Activated CD8-positive, alpha-beta memory T cell treated with anti-CD3 and anti-CD28 coated beads, Interleukin-2, amount 50 U/mL, for 1 hour (primary cell): Measurements from ENCODE around the gene VPS16.

Experiments used
- DNase-seq: peaks from one replicate; pipeline ENCODE4 v3.0.0-alpha.2; 2020; ENCODE audit errors: extremely low read depth

Gene VPS16

GRCh38 chr20:2834401-2835110 is 6.0 kb upstream of the VPS16 start:
- DNase-seq, result no peak

DNA sequence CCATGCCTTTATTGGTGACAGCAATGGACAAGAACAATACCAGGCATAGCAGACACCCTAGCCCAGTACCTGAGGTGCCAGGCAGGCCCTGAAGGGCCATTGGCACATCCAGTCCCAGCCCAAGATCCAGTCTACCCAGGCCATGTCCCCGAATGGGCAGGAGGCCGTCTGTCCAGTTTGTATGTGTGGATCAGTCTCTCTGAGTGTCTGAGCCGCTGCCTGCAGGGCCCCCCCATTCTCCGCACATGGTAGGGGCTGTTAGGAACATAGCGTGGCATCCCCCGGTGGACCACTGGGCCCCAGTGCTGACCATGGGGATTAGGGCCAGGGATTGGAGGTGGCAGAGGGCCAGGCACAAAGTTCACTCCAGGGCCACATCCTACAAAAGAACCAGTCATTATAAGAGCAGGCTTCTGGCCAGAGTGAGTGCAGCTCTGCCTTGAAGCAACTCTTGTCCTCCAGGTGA is 5.2 kb upstream of the VPS16 start:
- DNase-seq, result no peak

DNA sequence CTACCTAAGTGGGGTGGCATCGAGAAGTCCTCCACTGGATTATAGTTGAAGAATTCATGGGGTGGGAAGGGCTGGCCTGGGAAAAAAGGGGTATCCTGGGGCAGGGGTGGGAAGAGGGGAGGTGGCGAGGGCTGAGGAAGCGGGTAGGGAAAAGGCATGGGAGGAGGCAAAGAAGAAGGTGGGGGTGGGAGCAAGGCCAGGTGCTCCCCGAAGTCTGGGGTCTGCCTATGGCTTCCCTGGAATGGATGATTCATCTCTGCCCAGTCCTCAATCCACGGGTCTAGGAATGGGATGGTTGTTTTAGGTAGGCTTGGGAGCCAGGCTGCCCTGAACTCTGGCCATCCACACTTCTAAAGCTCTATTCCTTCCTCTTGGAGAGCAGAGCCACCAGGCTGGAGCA is 4.5 kb upstream of the VPS16 start:
- no peak for DNase-seq

GRCh38 chr20:2837221-2837960 is 3.2 kb upstream of the VPS16 start:
- no peak for DNase-seq

DNA sequence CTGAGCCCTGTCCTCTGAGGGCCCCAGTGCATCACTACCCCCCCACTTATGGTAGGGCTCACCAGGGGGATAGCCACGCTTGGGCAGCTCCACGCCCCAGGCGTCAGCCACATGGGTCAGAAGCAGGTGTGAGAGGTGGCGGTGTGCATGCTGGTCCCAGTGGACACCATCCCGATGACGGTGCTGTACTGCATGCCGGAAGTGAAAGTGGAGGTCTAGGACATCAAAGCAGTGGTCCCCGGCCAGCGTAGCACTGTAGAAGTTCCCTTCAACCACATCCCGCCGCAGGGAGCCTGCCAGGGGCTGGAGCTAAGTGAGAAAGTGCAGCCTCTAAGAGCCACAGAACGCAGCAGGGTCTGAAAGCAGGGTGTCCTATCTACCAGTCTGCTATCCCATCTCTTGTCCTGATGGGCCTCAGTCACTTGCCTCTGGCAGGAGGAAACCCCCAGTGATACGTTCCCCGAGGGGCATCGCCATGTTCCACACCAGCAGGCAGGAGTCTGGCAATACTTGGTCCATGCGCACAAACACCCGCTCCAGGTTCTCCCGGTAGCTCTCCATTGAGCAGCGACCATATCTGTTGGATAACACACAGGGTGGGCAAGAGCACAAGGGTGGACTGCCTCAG is 2.3 kb upstream of the VPS16 start:
- no peak for DNase-seq

DNA sequence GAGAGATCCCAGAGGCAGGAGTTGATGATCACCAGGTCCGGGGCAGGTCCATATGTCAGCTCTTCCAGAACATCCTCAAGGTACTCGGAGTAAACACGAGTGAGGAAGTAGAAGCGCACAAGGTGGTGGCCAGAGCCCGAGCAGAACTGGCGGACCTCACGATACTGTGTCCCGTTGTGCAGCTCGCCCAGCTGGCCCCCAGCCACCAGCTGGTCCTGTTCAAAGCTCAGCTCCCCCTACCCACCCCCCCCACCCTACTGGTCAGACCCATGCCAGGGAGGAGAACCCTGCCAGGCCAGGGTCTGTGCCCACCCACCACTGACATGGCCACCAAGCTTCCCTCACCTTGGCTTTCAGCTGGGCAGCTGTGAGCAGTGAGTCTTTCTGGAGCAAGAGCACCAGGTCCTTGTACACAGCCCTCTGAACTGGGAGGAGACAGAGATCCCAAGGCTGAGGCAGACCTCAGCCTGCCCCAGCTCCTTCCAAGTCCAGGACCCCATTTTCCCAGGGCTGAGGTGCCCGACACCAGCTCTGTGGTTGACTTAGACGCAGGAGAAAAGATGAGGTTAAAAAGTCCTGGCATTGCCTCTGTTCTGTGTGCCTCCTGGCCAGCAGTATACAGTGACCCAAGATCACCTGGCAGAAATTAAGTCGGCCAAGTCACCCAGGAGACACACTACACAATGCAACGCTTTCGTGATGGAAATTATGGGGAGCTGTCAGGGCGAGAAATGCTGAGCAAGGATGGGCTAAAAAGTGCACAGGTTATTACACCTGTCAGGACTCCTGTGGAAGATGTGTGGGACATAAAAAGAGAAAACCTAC is 1.5 kb upstream of the VPS16 start:
- DNase-seq, result no peak

DNA sequence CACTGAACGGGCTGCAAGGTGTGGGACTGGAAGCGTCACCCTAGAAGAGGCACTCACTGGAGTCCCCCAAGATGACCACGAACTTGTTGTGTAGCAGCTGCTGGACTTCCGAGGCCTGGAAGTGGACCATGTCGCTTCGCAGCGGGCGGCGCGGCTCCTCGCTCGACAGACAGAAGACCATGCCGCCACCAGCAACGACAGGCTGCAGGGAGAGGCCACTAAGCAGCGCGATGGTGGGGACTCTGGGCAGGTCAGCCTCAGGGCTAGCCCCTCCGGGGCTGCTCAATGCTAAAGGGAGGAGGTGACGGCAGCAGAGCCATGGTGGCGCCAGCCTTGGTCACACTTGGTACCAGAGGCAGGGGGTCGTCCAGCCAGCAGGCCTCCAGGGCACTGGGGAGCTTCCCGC is 810 bp upstream of the VPS16 start:
- DNase-seq, result no peak

- DNase-seq, result no peak
These were observed 504 bp downstream of the VPS16 start for GRCh38 chr20:2840967-2841531.

- DNase-seq, result no peak
These were observed 5.1 kb downstream of the VPS16 start for GRCh38 chr20:2845607-2846006.

- DNase-seq, result no peak
These were observed 6.2 kb downstream of the VPS16 start for GRCh38 chr20:2846698-2847097.

- no peak for DNase-seq
These were observed 7.3 kb downstream of the VPS16 start for GRCh38 chr20:2847802-2848201.

DNA sequence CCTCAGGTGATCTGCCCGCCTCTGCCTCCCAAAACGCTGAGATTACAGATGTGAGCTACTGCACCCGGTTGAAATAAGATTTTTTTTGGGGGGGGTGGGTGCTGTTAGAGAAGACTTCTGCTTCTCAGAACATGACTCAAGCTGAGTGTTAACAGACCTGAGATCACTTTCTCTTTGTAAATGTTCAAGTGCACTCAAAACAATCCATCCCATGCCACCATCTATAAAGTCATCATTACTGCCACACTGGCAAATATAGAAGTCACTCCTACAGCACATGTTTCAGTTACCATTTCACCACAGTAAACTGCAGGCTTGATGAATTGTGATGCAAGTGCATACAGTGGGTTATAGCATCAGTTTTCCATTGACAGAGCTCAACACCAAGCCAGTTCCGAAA is 9.0 kb downstream of the VPS16 start:
- no peak for DNase-seq

GRCh38 chr20:2851086-2851485 is 10.5 kb downstream of the VPS16 start:
- no peak for DNase-seq

GRCh38 chr20:2858591-2858990 is 18.0 kb downstream of the VPS16 start:
- no peak for DNase-seq

DNA sequence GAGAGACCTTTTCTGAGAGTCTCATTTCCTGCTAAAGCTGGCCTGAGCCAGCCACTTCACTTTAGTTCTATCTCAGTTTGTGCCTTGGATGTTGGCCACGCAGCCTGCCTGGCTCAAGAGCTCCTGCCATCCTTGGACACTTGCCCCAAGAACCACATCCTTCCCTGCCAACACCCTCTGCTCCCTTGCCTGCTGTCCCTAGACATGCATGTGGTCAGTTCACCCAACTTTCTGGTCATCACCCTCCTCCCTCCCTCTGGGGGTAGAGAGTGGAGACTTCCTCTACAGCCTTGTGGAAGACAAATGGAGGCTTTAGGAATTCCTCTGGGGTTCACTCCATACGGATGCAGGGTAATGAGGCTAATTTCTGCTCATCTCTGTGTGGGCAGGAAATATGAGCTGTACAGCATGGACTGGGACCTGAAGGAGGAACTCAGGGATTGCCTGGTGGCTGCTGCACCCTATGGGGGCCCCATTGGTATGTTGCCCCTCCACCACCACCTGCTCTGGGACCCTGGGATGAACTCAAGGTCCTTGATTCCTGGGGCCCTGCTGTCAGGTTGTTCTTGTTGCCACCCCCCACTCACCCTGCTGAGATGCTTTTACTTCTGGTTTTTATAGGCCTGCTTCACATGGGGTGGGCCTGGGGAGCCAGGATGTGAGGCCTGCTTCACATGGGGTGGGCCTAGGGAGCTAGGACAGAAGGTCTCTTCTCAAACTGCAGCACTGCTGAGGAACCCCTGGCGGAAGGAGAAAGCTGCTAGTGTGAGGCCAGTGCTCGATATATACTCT is 19.0 kb downstream of the VPS16 start:
- DNase-seq, result no peak

GRCh38 chr20:2864626-2865025 is 24.1 kb downstream of the VPS16 start:
- DNase-seq, result no peak

DNA sequence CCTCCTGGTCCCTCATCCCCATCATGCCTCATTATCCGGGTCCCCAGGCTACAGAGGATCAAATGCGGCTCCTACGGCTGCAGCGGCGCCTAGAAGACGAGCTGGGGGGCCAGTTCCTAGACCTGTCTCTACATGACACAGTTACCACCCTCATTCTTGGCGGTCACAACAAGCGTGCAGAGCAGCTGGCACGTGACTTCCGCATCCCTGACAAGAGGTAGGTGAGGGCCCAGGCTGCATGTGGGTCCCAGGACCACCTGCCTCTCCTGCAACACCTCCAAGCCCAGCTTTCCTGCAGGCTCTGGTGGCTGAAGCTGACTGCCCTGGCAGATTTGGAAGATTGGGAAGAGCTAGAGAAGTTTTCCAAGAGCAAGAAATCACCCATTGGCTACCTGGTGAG is 24.6 kb downstream of the VPS16 start:
- no peak for DNase-seq

DNA sequence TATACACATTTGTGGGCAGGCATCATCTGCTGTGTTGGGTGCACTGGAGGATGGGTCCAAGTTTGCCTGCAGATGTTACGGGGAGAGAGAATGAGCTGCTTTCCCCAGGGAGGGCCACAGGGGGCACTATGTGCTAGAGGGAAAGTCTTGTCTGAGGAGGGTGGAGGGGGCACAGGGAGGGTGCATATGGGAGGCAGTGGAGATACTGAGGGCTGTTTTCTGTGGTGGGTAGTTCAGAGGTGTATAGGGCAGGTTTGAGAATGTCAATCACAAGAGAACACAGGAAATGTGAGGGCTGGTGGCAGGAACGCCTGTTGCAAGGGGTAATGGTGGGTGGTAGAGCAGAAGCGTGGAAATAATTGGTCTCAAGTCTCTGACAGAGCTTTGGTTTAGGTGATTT is 25.1 kb downstream of the VPS16 start:
- DNase-seq, result no peak

GRCh38 chr20:2866236-2866635 is 25.7 kb downstream of the VPS16 start:
- no peak for DNase-seq

DNA sequence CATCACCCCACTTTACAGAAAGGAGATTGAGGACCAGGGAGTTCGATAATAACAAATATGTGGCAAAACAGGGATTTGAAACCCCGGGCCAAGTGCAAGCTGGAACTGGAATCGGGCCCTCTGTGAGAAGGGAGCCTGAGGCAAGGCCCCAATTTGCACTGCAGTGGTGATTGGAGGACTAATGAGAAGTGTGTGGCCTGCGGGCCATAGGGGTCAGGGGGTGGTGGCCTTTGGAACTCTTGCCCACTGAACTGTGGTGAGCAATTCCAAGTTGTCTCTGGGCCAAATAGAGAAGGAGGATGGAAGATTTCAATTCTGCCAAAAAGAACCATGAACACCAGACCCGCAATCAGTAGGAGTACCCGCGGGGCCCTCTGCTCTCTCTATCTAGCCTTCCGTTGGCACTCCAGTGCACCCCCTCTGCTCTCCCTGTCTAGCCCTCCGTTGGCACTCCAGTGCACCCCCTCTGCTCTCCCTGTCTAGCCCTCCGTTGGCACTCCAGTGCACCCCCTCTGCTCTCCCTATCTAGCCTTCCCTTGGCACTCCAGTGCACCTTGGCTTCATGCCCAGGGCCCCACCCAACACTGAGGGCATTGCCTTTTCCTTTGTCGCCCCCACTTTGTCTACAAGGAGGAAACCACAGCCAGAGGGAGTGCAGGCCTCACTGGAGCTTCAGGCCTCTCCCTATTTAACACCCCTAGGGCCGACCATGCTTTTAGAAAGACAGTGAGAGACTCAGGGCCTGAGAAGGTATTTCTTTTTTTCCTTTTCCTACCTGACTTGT is 26.7 kb downstream of the VPS16 start:
- no peak for DNase-seq
